ENCODE data around the gene ZCCHC24. TPM values are rescaled to one million over a fixed set of nuclear protein-coding genes. Genes with fewer than 3 reads are reported as not detected.
A peak's percentile ranks its signal among the peaks of the same experiment; 100 is the strongest.

Gene ZCCHC24
- total RNA-seq, 1 experiment from 2014 or later, result 6.0 TPM

DNA sequence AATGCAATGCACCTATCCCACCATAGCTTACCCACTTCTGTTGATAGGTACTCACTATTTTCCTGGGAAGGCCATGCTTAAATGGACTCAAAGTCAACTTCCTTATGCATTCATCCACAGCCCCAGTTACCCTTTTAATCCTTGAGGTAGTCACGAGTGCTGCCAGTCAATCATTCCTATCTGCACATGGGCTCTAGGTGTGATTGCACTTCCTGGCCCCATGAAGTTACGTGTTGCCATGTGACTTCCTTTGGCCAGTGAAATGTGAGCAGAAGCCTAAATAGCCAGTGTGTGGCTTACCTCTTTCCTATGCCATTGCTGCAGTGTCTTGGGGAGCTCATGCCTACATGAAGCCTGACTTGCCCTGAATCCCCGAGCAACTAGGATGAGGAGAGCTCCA is 43.4 kb upstream of the ZCCHC24 start:
- H2AFZ ChIP-seq, result no peak overlapping the region
- intact Hi-C loops (cut with micrococcal nuclease; ENCODE audit: unreplicated experiment), result loop anchor here (1.0 to 5.0 kb wide), 3 partner anchors 44 to 117 kb away; partner anchors contain the start of gene ZCCHC24
- H3K9me2 ChIP-seq (ENCODE audit: insufficient read depth), result no peaks in the 10 kb centered on the region
- H3K27ac ChIP-seq, result no peak overlapping the region
- no peak for TF ChIP-seq EZH2 (IDR thresholded peaks at IDR 0.05; ENCODE audit: low read depth)
- TF ChIP-seq, protein P1, sequence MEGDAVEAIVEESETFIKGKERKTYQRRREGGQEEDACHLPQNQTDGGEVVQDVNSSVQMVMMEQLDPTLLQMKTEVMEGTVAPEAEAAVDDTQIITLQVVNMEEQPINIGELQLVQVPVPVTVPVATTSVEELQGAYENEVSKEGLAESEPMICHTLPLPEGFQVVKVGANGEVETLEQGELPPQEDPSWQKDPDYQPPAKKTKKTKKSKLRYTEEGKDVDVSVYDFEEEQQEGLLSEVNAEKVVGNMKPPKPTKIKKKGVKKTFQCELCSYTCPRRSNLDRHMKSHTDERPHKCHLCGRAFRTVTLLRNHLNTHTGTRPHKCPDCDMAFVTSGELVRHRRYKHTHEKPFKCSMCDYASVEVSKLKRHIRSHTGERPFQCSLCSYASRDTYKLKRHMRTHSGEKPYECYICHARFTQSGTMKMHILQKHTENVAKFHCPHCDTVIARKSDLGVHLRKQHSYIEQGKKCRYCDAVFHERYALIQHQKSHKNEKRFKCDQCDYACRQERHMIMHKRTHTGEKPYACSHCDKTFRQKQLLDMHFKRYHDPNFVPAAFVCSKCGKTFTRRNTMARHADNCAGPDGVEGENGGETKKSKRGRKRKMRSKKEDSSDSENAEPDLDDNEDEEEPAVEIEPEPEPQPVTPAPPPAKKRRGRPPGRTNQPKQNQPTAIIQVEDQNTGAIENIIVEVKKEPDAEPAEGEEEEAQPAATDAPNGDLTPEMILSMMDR (conservative IDR thresholded peaks at IDR 0.05), result no peak
- H3K4me1 ChIP-seq (replicated peaks; ENCODE audit: insufficient read depth), result peaks cover 15% of the 10 kb centered on the region
- no peaks in the 10 kb centered on the region for H4K20me1 ChIP-seq (ENCODE audit: insufficient read depth)
- ChIA-PET POLR2A (ENCODE audit: unreplicated experiment) (no interaction called here), CTCF (interaction anchor here (0.6 to 1.8 kb wide), 4 partner anchors 15 to 114 kb away, joined by 3 to 12 read pairs (median 4); no protein-coding TSS in a partner anchor)
- H3K27me3 ChIP-seq (ENCODE audit: insufficient read depth, low read depth), result no peaks in the 10 kb centered on the region
- H3K36me3 ChIP-seq (ENCODE audit: low read depth), result no peaks in the 10 kb centered on the region
- no peak for DNase-seq
- H3F3A ChIP-seq (ENCODE audit: insufficient read depth, low read depth), result no peaks in the 10 kb centered on the region
- no peaks in the 10 kb centered on the region for H3K9me3 ChIP-seq (ENCODE audit: insufficient read depth, low read depth)
- no peaks in the 10 kb centered on the region for H3K79me2 ChIP-seq (ENCODE audit: low read depth)
- no peak overlapping the region for H3K4me3 ChIP-seq
- peak overlapping the region; percentile 45 for H3K4me2 ChIP-seq
- no TSS peak for BruUV-seq (replicated peaks)

DNA sequence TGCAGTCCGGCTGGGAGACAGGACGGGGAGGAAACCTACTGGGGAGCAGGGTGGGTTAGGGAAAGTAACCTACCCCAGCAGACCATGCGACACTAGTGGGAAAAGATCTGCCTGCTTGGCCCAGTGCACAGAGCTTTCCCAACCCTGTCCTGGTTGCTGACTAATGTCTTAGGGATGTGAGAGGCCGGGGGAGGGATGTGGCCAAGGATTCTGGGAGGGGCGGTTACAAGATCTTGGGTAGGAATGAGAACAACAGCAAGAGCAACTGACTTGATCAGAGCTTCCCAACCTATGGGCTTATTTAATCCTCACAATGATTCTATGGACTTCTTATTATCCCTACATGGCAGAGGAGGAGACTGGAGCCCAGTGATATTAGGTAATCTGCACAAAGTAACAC is 42.9 kb upstream of the ZCCHC24 start:
- no peaks in the 10 kb centered on the region for H3K79me2 ChIP-seq (ENCODE audit: low read depth)
- H3K4me3 ChIP-seq, result no peak overlapping the region
- ChIA-PET CTCF (interaction anchor here (0.6 to 1.8 kb wide), 4 partner anchors 15 to 114 kb away, joined by 3 to 12 read pairs (median 4); no protein-coding TSS in a partner anchor), POLR2A (ENCODE audit: unreplicated experiment) (interaction anchor here (0.6 kb wide), 2 partner anchors 635 to 945 kb away, joined by 3 to 6 read pairs; no protein-coding TSS in a partner anchor)
- H2AFZ ChIP-seq, result no peak overlapping the region
- TF ChIP-seq, protein P1 (conservative IDR thresholded peaks at IDR 0.05), result no peak
- TF ChIP-seq EZH2 (IDR thresholded peaks at IDR 0.05; ENCODE audit: low read depth), result no peak
- H3K36me3 ChIP-seq (ENCODE audit: low read depth), result no peaks in the 10 kb centered on the region
- H3F3A ChIP-seq (ENCODE audit: insufficient read depth, low read depth), result no peaks in the 10 kb centered on the region
- no peaks in the 10 kb centered on the region for H3K9me2 ChIP-seq (ENCODE audit: insufficient read depth)
- H3K27me3 ChIP-seq (ENCODE audit: insufficient read depth, low read depth), result no peaks in the 10 kb centered on the region
- H3K4me2 ChIP-seq, result peak overlapping the region; percentile 45
- intact Hi-C loops (cut with micrococcal nuclease; ENCODE audit: unreplicated experiment), result loop anchor here (1.0 to 5.0 kb wide), 3 partner anchors 44 to 116 kb away; partner anchors contain the start of gene ZCCHC24
- H3K9me3 ChIP-seq (ENCODE audit: insufficient read depth, low read depth), result no peaks in the 10 kb centered on the region
- H4K20me1 ChIP-seq (ENCODE audit: insufficient read depth), result no peaks in the 10 kb centered on the region
- peak; percentile 77 to 80 for DNase-seq
- no TSS peak for BruUV-seq (replicated peaks)
- H3K4me1 ChIP-seq (replicated peaks; ENCODE audit: insufficient read depth), result peaks cover 15% of the 10 kb centered on the region
- H3K27ac ChIP-seq, result peak overlapping the region; percentile 11; the same call in 1 of the 2 replicates

DNA sequence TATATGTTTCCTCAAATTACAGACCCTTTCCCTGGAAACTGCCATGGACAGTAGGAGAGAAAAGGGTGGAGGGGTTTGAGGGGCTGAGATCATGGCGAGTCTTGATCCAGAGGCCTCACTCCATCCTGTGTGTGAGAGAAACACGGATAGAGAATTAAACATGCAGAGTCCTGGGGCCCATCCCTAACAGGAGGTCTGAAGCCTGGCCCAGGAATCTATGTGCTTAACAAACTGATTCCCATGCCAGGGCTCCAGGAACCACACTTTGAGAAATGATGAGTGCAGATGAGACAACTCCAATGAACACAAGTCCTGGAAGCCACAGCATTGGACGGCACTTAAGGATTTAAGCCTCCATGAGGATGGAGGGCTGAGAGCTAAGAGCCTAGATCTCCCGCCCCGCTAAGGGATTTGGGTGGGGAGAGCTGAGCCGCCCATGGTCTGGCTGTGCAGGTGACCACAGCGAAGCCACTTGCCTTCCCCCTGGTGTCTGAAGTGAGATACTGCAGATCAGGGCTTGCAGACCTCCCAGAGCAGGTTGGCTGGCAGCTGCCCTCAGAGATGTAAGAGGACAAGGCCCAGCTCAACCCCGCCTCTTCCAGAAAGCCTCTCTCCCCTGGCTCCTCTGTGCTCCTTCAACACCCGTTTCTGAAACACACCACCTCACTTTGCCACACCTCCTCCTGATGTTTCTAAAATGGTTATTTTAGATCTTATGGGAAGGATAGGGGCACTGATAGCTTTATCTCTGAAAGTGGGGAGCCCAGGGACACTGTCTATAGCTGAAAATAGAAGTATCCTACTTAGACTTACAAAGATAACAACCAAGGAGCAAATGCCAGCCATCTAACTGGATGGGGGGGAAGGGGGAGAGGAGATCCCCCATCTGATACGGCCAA is 42.1 kb upstream of the ZCCHC24 start:
- DNase-seq, result peak in 1 of 2 experiments; percentile 57
- Histone ChIP-seq H3K9me2 (ENCODE audit: insufficient read depth) (no peaks in the 10 kb centered on the region), H3F3A (ENCODE audit: insufficient read depth, low read depth) (no peaks in the 10 kb centered on the region), H3K4me1 (replicated peaks; ENCODE audit: insufficient read depth) (peaks cover 15% of the 10 kb centered on the region), H3K9me3 (ENCODE audit: insufficient read depth, low read depth) (no peaks in the 10 kb centered on the region), H3K79me2 (ENCODE audit: low read depth) (no peaks in the 10 kb centered on the region), H3K27me3 (ENCODE audit: insufficient read depth, low read depth) (no peaks in the 10 kb centered on the region), H3K36me3 (ENCODE audit: low read depth) (no peaks in the 10 kb centered on the region), H3K4me2 (peak overlapping the region; percentile 45), H2AFZ (no peak overlapping the region), H4K20me1 (ENCODE audit: insufficient read depth) (no peaks in the 10 kb centered on the region), H3K27ac (peak overlapping the region; percentile 11; the same call in 1 of the 2 replicates), H3K4me3 (no peak overlapping the region)
- intact Hi-C loops (cut with micrococcal nuclease; ENCODE audit: unreplicated experiment), result loop anchor here (1.0 to 5.0 kb wide), 3 partner anchors 43 to 115 kb away; partner anchors contain the start of gene ZCCHC24
- TSS peak; percentile 65 for BruUV-seq (replicated peaks)
- CTCF ChIA-PET, result interaction anchor here (0.6 to 1.8 kb wide), 3 partner anchors 14 to 113 kb away, joined by 3 to 12 read pairs (median 4); no protein-coding TSS in a partner anchor
- POLR2A ChIA-PET (ENCODE audit: unreplicated experiment), result interaction anchor here (0.6 kb wide), 2 partner anchors 636 to 946 kb away, joined by 3 to 6 read pairs; no protein-coding TSS in a partner anchor
- TF ChIP-seq, protein P1 (conservative IDR thresholded peaks at IDR 0.05), result peak; percentile 70
- no peak for TF ChIP-seq EZH2 (IDR thresholded peaks at IDR 0.05; ENCODE audit: low read depth)

All from PC-9 (cell line).